ENCODE results near the gene SLC49A4. TPM values are rescaled to one million over a fixed set of nuclear protein-coding genes. Genes with fewer than 3 reads are reported as not detected.

Gene SLC49A4
- total RNA-seq, 1 experiment from 2014 or later: 16.1 TPM

- DNase-seq: peak; percentile 67
- intact Hi-C loops (cut with micrococcal nuclease; ENCODE audit: unreplicated experiment): no loop called here
- Mint-ChIP-seq H3K4me1 (ENCODE audit: low read depth, unreplicated experiment) (no peaks in the 10 kb centered on the region), H3K27me3 (ENCODE audit: unreplicated experiment) (peaks cover 42% of the 10 kb centered on the region), H3K4me3 (ENCODE audit: low read depth, unreplicated experiment) (peak overlapping the region; percentile 59), H3K9me3 (ENCODE audit: low read depth, unreplicated experiment) (no peaks in the 10 kb centered on the region), H3K36me3 (ENCODE audit: insufficient read depth, unreplicated experiment) (no peaks in the 10 kb centered on the region), H3K27ac (ENCODE audit: unreplicated experiment) (no peak overlapping the region)
- CTCF ChIA-PET: no interaction called here
- BruUV-seq (replicated peaks): no TSS peak
- peak; percentile 22 for TF ChIP-seq CTCF (IDR thresholded peaks at IDR 0.05; ENCODE audit: unreplicated experiment)
These were observed 127.2 kb downstream of the SLC49A4 start for GRCh38 chr3:122921791-122922651.

DNA sequence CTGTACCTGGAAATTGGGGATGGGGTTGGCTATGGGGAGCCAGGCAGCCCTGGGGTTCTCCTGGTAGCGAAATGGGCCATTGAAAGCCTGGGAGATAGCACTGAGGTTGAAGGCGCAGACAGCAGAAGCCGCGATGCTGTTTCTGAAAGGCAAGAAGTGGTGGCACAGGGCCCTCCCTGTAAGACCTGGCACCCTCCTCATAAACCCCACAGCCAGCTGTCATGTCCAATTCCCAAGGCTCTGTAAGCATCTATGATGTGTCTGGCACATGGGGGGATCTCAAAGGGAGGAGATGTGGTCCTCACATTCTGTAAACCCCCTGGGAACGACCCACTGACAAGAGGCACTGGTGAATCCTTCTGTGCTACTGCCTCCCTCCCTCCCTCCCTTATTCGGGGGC lies 128.7 kb downstream of the SLC49A4 start:
- Mint-ChIP-seq H3K4me3 (ENCODE audit: low read depth, unreplicated experiment) (no peak overlapping the region), H3K4me1 (ENCODE audit: low read depth, unreplicated experiment) (no peaks in the 10 kb centered on the region), H3K36me3 (ENCODE audit: insufficient read depth, unreplicated experiment) (no peaks in the 10 kb centered on the region), H3K27me3 (ENCODE audit: unreplicated experiment) (peaks cover 44% of the 10 kb centered on the region), H3K9me3 (ENCODE audit: low read depth, unreplicated experiment) (no peaks in the 10 kb centered on the region), H3K27ac (ENCODE audit: unreplicated experiment) (no peak overlapping the region)
- TF ChIP-seq CTCF (IDR thresholded peaks at IDR 0.05; ENCODE audit: unreplicated experiment): no peak
- DNase-seq: no peak
- intact Hi-C loops (cut with micrococcal nuclease; ENCODE audit: unreplicated experiment): no loop called here
- CTCF ChIA-PET: interaction anchor here (0.8 kb wide), 1 partner anchor 9 kb away, joined by 6 read pairs; no protein-coding TSS in a partner anchor
- no TSS peak for BruUV-seq (replicated peaks)

DNA sequence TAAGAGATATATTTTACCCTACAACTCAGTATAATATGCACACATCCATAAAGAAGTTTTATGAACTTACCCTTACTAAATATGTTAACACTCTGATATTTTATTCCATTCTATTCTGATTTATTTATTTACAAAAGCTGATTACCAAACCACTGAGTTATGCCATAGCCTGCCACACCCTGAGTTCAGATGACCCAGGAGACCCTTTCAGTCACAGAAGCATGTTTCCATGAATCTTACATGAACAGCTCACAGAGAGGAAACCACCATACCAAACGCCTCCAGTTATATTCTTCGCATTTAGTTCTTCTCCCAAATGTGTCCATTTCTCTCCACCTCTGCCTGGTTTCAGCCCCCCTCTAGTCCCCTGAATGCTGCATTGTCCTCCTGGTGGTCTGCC lies 129.2 kb downstream of the SLC49A4 start:
- CTCF ChIA-PET: interaction anchor here (0.5 to 0.8 kb wide), 2 partner anchors 10 to 1370 kb away, joined by 3 to 6 read pairs; no protein-coding TSS in a partner anchor
- no peak for DNase-seq
- BruUV-seq (replicated peaks): no TSS peak
- intact Hi-C loops (cut with micrococcal nuclease; ENCODE audit: unreplicated experiment): no loop called here
- no peaks in the 10 kb centered on the region for H3K9me3 Mint-ChIP-seq (ENCODE audit: low read depth, unreplicated experiment)
- H3K27me3 Mint-ChIP-seq (ENCODE audit: unreplicated experiment): peaks cover 44% of the 10 kb centered on the region
- H3K4me3 Mint-ChIP-seq (ENCODE audit: low read depth, unreplicated experiment): no peak overlapping the region
- H3K36me3 Mint-ChIP-seq (ENCODE audit: insufficient read depth, unreplicated experiment): no peaks in the 10 kb centered on the region
- no peaks in the 10 kb centered on the region for H3K4me1 Mint-ChIP-seq (ENCODE audit: low read depth, unreplicated experiment)
- no peak overlapping the region for H3K27ac Mint-ChIP-seq (ENCODE audit: unreplicated experiment)
- TF ChIP-seq CTCF (IDR thresholded peaks at IDR 0.05; ENCODE audit: unreplicated experiment): no peak

- H3K27ac Mint-ChIP-seq (ENCODE audit: unreplicated experiment): no peak overlapping the region
- H3K36me3 Mint-ChIP-seq (ENCODE audit: insufficient read depth, unreplicated experiment): no peaks in the 10 kb centered on the region
- intact Hi-C loops (cut with micrococcal nuclease; ENCODE audit: unreplicated experiment): no loop called here
- no TSS peak for BruUV-seq (replicated peaks)
- no peak for TF ChIP-seq CTCF (IDR thresholded peaks at IDR 0.05; ENCODE audit: unreplicated experiment)
- no peak overlapping the region for H3K4me3 Mint-ChIP-seq (ENCODE audit: low read depth, unreplicated experiment)
- H3K27me3 Mint-ChIP-seq (ENCODE audit: unreplicated experiment): peaks cover 44% of the 10 kb centered on the region
- H3K9me3 Mint-ChIP-seq (ENCODE audit: low read depth, unreplicated experiment): no peaks in the 10 kb centered on the region
- CTCF ChIA-PET: interaction anchor here (0.6 to 0.7 kb wide), 2 partner anchors 102 to 399 kb away, joined by 3 read pairs; partner anchors contain the start of gene SEMA5B
- no peak for DNase-seq
- H3K4me1 Mint-ChIP-seq (ENCODE audit: low read depth, unreplicated experiment): no peaks in the 10 kb centered on the region
These were observed 130.9 kb downstream of the SLC49A4 start for GRCh38 chr3:122925756-122926155.

All from Calu3 (cell line).